NK-92 (cell line): ENCODE measurements around the gene TIMM23.

ENCODE experiments used
- DNase-seq: peaks from one replicate; lab custom pipeline; 2025; ENCODE audit not compliant: unreplicated experiment; lab: John Stamatoyannopoulos, UW

TIMM23 gene

GRCh38 chr10:46052057-46052790 is 79.9 kb downstream of the TIMM23 start:
- no peak for DNase-seq

DNA sequence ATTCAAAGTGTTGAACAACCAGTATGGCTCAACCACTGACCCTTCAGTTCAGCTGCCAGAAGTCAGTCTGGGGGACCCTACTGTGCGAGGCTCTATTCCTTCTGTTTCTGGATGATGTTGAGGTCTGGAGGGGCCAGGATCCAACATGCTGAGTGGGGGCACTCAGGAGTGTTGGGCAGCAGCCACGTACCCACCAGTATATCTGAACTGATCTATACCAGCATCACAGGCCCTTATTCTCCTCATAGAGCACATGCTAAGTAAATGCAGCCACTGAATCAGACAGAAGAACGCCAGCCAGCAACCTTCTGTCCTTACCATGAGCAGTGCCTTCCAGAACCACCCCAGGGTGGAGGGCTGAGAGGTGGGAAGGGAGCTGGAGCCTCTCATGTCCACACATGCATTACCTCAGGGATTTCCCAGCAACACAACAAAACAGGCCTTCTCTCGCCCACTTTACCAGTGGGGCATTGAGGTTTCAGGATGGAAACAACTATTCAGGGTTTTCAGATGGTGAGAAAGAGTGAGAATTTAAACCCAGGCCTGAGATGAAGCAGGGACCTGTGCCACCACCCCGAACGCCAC is 80.6 kb downstream of the TIMM23 start:
- DNase-seq, result no peak
